Measurements from ENCODE around the gene MDFI.

GRCh38 chr6:41690541-41691330, 52.5 kb downstream of the MDFI start:
- TF ChIP-seq CTCF (conservative IDR thresholded peaks at IDR 0.05) (no peak), EZH2 (IDR thresholded peaks at IDR 0.05; ENCODE audit: low read depth) (no peak)

Measured in PC-9 (cell line).